Neural cell (in vitro differentiated cells): ENCODE data around the gene PRELID2. TPM values are rescaled to one million over a fixed set of nuclear protein-coding genes. Genes with fewer than 3 reads are reported as not detected.

Source experiments
- H2AFZ ChIP-seq: fragments of 200-600, 300-800 bp; sonication (generic), shearing (Covaris generic); 2 replicates; pipeline ENCODE4 v1.6.0; 2014; ENCODE audit warnings: low read depth, mild to moderate bottlenecking, antibody characterized with exemption, low read length, moderate library complexity
- H3F3A ChIP-seq: fragments of 200-600 bp; shearing (Covaris generic); 2 replicates; pipeline ENCODE4 v1.6.1; 2016; ENCODE audit warnings: mild to moderate bottlenecking, moderate library complexity, mixed read lengths, antibody characterized with exemption, low read length; ENCODE audit not compliant: insufficient read depth, poor library complexity, severe bottlenecking
- H3K27ac ChIP-seq: fragments of 200-600, 300-800 bp; sonication (generic), shearing (Covaris generic); 2 replicates; pipeline ENCODE4 v1.5.1; 2014; ENCODE audit warnings: mild to moderate bottlenecking, low read length, moderate library complexity
- H3K27me3 ChIP-seq: fragments of 300-800, 200-600 bp; sonication (generic), shearing (Covaris generic); 2 replicates; pipeline ENCODE4 v1.6.0; 2014; ENCODE audit warnings: mild to moderate bottlenecking, low read depth, low read length, moderate library complexity; ENCODE audit not compliant: insufficient read depth
- H3K36me3 ChIP-seq: fragments of 300-800, 200-600 bp; sonication (generic), shearing (Covaris generic); 2 replicates; pipeline ENCODE4 v1.5.1; 2014; ENCODE audit warnings: mild to moderate bottlenecking, antibody characterized with exemption, low read length, moderate library complexity; ENCODE audit not compliant: insufficient read depth
- H3K4me2 ChIP-seq: fragments of 300-800, 200-600 bp; sonication (generic), shearing (Covaris generic); 2 replicates; pipeline ENCODE4 v1.6.0; 2014; ENCODE audit warnings: mild to moderate bottlenecking, low read length
- H3K4me3 ChIP-seq: fragments of 300-800, 200-600 bp; sonication (generic), shearing (Covaris generic); 2 replicates; pipeline ENCODE4 v1.5.1; 2014; ENCODE audit warnings: mild to moderate bottlenecking, low read length, moderate library complexity
- H3K79me2 ChIP-seq: fragments of 200-600 bp; shearing (Covaris generic); replicated peaks from 2 replicates; pipeline ENCODE4 v1.6.0; 2014; ENCODE audit warnings: mild to moderate bottlenecking, low read length, moderate library complexity; ENCODE audit not compliant: insufficient read depth
- H3K9ac ChIP-seq: fragments of 300-800, 200-600 bp; sonication (generic), shearing (Covaris generic); 2 replicates; pipeline ENCODE4 v1.6.1; 2016; ENCODE audit warnings: mild to moderate bottlenecking, low read length, mixed read lengths
- H3K9me2 ChIP-seq: fragments of 200-600 bp; shearing (Covaris generic); 2 replicates; pipeline ENCODE4 v1.6.1; 2016; ENCODE audit warnings: mild to moderate bottlenecking, low read length, mixed read lengths; ENCODE audit not compliant: insufficient read depth
- H3K9me3 ChIP-seq: fragments of 200-600, 300-800 bp; sonication (generic), shearing (Covaris generic); 2 replicates; pipeline ENCODE4 v1.6.1; 2016; ENCODE audit warnings: mild to moderate bottlenecking, mixed run types, low read length, moderate library complexity, mixed read lengths
- H4K20me1 ChIP-seq: fragments of 200-600 bp; shearing (Covaris generic); 2 replicates; pipeline ENCODE4 v1.6.1; 2016; ENCODE audit warnings: mild to moderate bottlenecking, mixed run types; ENCODE audit not compliant: insufficient read depth
- CTCF ChIP-seq: fragments of 450-650 bp; IDR thresholded peaks from 2 replicates; pipeline ENCODE4 v1.5.1; 2014; ENCODE audit warnings: antibody characterized with exemption, mild to moderate bottlenecking, moderate library complexity; ENCODE audit not compliant: poor library complexity, severe bottlenecking
- EP300 ChIP-seq: fragments of 450-650 bp; conservative IDR thresholded peaks from 2 replicates; pipeline ENCODE4 v1.6.1; 2014; ENCODE audit warnings: antibody characterized with exemption, mild to moderate bottlenecking, moderate library complexity; ENCODE audit not compliant: poor library complexity, severe bottlenecking
- EZH2 ChIP-seq: fragments of 200-600, 300-800 bp; shearing (Covaris generic), sonication (generic); IDR thresholded peaks from 2 replicates; pipeline ENCODE4 v1.6.1; 2014; ENCODE audit warnings: antibody characterized with exemption, low read length, borderline replicate concordance, mild to moderate bottlenecking; ENCODE audit not compliant: insufficient read depth, poor library complexity, severe bottlenecking
- MXI1 ChIP-seq: fragments of 450-650 bp; conservative IDR thresholded peaks from 2 replicates; pipeline ENCODE4 v1.6.1; 2014; ENCODE audit warnings: antibody characterized with exemption, mild to moderate bottlenecking; ENCODE audit not compliant: poor library complexity, severe bottlenecking
- POLR2AphosphoS5 ChIP-seq: IDR thresholded peaks from 2 replicates; pipeline ENCODE4 v1.6.1; 2012
- RAD21 ChIP-seq: fragments of 450-650 bp; conservative IDR thresholded peaks from 2 replicates; pipeline ENCODE4 v1.6.1; 2014; ENCODE audit warnings: antibody characterized with exemption, mild to moderate bottlenecking, moderate library complexity
- REST ChIP-seq: IDR thresholded peaks from 2 replicates; pipeline ENCODE4 v1.6.1; 2012; ENCODE audit warnings: borderline replicate concordance
- SMC3 ChIP-seq: fragments of 450-650 bp; conservative IDR thresholded peaks from 2 replicates; pipeline ENCODE4 v1.6.1; 2014; ENCODE audit warnings: antibody characterized with exemption, mild to moderate bottlenecking, moderate library complexity; ENCODE audit not compliant: poor library complexity
- TAF1 ChIP-seq: IDR thresholded peaks from 2 replicates; pipeline ENCODE4 v1.6.1; 2012; ENCODE audit warnings: low read depth
- polyA plus RNA-seq: library from polyadenylated mRNA; depleted of rRNA; stranded (reverse); fragments of >200 nt; gene quantifications from 2 replicates; pipeline ENCODE4 v1.2.3, GENCODE V29; 2014

PRELID2 gene
- polyA plus RNA-seq, 1 donor from 2014 or later, result not detected

- H3K27ac ChIP-seq, result no peak overlapping the region
Measured at GRCh38 chr5:145787507-145787906, 47.6 kb downstream of the PRELID2 start.

GRCh38 chr5:145787001-145787400 is 48.1 kb downstream of the PRELID2 start:
- no peak overlapping the region for H3K9ac ChIP-seq
- no peak overlapping the region for H3K27ac ChIP-seq
- H3K9me2 ChIP-seq, result no peaks in the 10 kb centered on the region
- H3K4me3 ChIP-seq, result no peak overlapping the region
- no peaks in the 10 kb centered on the region for H4K20me1 ChIP-seq
- H3K27me3 ChIP-seq, result no peaks in the 10 kb centered on the region
- H3K9me3 ChIP-seq, result no peaks in the 10 kb centered on the region
- no peak overlapping the region for H2AFZ ChIP-seq
- no peaks in the 10 kb centered on the region for H3K79me2 ChIP-seq
- no peaks in the 10 kb centered on the region for H3K36me3 ChIP-seq
- H3F3A ChIP-seq, result no peaks in the 10 kb centered on the region
- H3K4me2 ChIP-seq, result no peak overlapping the region
- TF ChIP-seq TAF1, result no peak
- TF ChIP-seq REST, result no peak
- no peak for TF ChIP-seq EP300
- TF ChIP-seq RAD21, result no peak
- no peak for TF ChIP-seq CTCF
- no peak for TF ChIP-seq SMC3
- no peak for TF ChIP-seq MXI1

More at GRCh38 chr5:145787507-145787906, 47.6 kb downstream of the PRELID2 start:
- Histone ChIP-seq H3K9me2 (no peaks in the 10 kb centered on the region), H3K36me3 (no peaks in the 10 kb centered on the region), H3K79me2 (no peaks in the 10 kb centered on the region), H2AFZ (no peak overlapping the region), H3K27me3 (no peaks in the 10 kb centered on the region), H3K4me3 (no peak overlapping the region), H4K20me1 (no peaks in the 10 kb centered on the region), H3K4me2 (no peak overlapping the region), H3K9ac (no peak overlapping the region), H3F3A (no peaks in the 10 kb centered on the region), H3K9me3 (no peaks in the 10 kb centered on the region)
- TF ChIP-seq TAF1 (no peak), SMC3 (no peak), POLR2AphosphoS5 (no peak), RAD21 (no peak), EZH2 (no peak), EP300 (no peak), REST (no peak), MXI1 (no peak), CTCF (no peak)
